B cell (primary cell): Measurements from ENCODE around the gene CACNA1D. TPM values are rescaled to one million over a fixed set of nuclear protein-coding genes. Genes with fewer than 3 reads are reported as not detected.

Source experiments
- ATAC-seq: fragments of 200-7000 bp; cut with Tn5 transposase; one replicate; pipeline ENCODE4 v1.10.0; 2021; ENCODE audit warnings: low read depth, mild to moderate bottlenecking, moderate number of reproducible peaks, moderate library complexity
- CTCF ChIA-PET: fragments of 350-600 bp; sonication (Branson Sonifier 250); formaldehyde crosslinking; loops from one replicate; lab custom pipeline; 2021; ENCODE audit warnings: antibody characterized with exemption, inconsistent platforms; lab: Charles Lee
- POLR2A ChIA-PET: fragments of 350-600 bp; sonication (Branson Sonifier 250); formaldehyde crosslinking; loops from one replicate; lab custom pipeline; 2021; ENCODE audit warnings: antibody characterized with exemption; lab: Charles Lee
- DNase-seq: peaks from one replicate; pipeline ENCODE4 v3.0.0; 2013
- H2AFZ ChIP-seq: 2 replicates; pipeline ENCODE4 v1.6.1; 2012; ENCODE audit warnings: mild to moderate bottlenecking, low read depth, low read length; ENCODE audit not compliant: insufficient read depth, poor library complexity, severe bottlenecking
- H3K27ac ChIP-seq, 2 donors: 1 replicate in 1 of 2; 2 replicates in 1 of 2; pipeline ENCODE4 v1.5.1; 2012 to 2013; ENCODE audit warnings: low read length in 2 of 2, mild to moderate bottlenecking in 2 of 2, moderate library complexity in 1 of 2
- H3K27me3 ChIP-seq, 4 experiments: fragments of 200-600 bp in 1 of 4; sonication (generic) in 1 of 4; replicated peaks in 1 of 4; 1 replicate in 2 of 4; 2 replicates in 2 of 4; pipeline versions ENCODE4 v1.6.1 to v1.7.0; 2013 to 2016; ENCODE audit warnings: low read length in 3 of 4, mild to moderate bottlenecking in 2 of 4, mixed read lengths in 1 of 4, moderate library complexity in 1 of 4; ENCODE audit not compliant: insufficient read depth in 4 of 4, control insufficient read depth in 3 of 4; ENCODE audit errors: control extremely low read depth in 1 of 4
- H3K36me3 ChIP-seq, 2 experiments: replicated peaks in 1 of 2; 1 replicate in 1 of 2; 2 replicates in 1 of 2; pipeline versions ENCODE4 v1.6.1 to v1.7.1; 2013; ENCODE audit warnings: low read length in 1 of 2; ENCODE audit not compliant: insufficient read depth in 2 of 2, control insufficient read depth in 1 of 2; ENCODE audit errors: control extremely low read depth in 1 of 2, extremely low read depth in 1 of 2
- H3K4me1 ChIP-seq, 2 donors: fragments of 200-600 bp in 1 of 2; sonication (generic) in 1 of 2; 1 replicate in 1 of 2; 2 replicates in 1 of 2; pipeline versions ENCODE4 v1.5.1 to v1.6.1; 2013 to 2017; ENCODE audit warnings: low read length in 2 of 2; ENCODE audit not compliant: control insufficient read depth in 2 of 2, insufficient read depth in 2 of 2
- H3K4me2 ChIP-seq: replicated peaks from 2 replicates; pipeline ENCODE3; 2012; ENCODE audit warnings: mild to moderate bottlenecking, low read depth, low read length; ENCODE audit not compliant: poor library complexity, severe bottlenecking
- H3K4me3 ChIP-seq, 5 experiments: fragments of 200-600 bp in 1 of 5; sonication (generic) in 1 of 5; 1 replicate in 3 of 5; 2 replicates in 2 of 5; pipeline versions ENCODE4 v1.5.1 to v1.7.0; 2011 to 2016; ENCODE audit warnings: low read length in 4 of 5, mild to moderate bottlenecking in 4 of 5, low read depth in 2 of 5, control low read depth in 1 of 5, moderate library complexity in 1 of 5; ENCODE audit not compliant: insufficient read depth in 1 of 5; ENCODE audit errors: control extremely low read depth in 1 of 5, extremely low read depth in 1 of 5
- H3K79me2 ChIP-seq: fragments of 200-600 bp; sonication (generic); one replicate; pipeline ENCODE4 v1.6.0; 2016; ENCODE audit warnings: low read length; ENCODE audit not compliant: control insufficient read depth, insufficient read depth
- H3K9ac ChIP-seq: fragments of 200-600 bp; sonication (generic); 2 replicates; pipeline ENCODE4 v1.6.1; 2017; ENCODE audit warnings: mild to moderate bottlenecking, low read length, moderate library complexity
- H3K9me3 ChIP-seq, 3 donors: one replicate each; pipeline versions ENCODE4 v1.6.1 to v1.7.1; 2013; ENCODE audit warnings: low read length in 2 of 3; ENCODE audit not compliant: control insufficient read depth in 2 of 3, insufficient read depth in 1 of 3; ENCODE audit errors: control extremely low read depth in 1 of 3
- H4K20me1 ChIP-seq: 2 replicates; pipeline ENCODE4 v1.6.0; 2012; ENCODE audit warnings: mild to moderate bottlenecking, low read length; ENCODE audit not compliant: insufficient read depth, control insufficient read depth, poor library complexity, severe bottlenecking
- H3K27ac Mint-ChIP-seq: one replicate; pipeline ENCODE4 v1.8.0; 2021; ENCODE audit warnings: mixed read lengths
- H3K27me3 Mint-ChIP-seq: one replicate; pipeline ENCODE4 v1.8.0; 2021; ENCODE audit warnings: mixed read lengths
- H3K4me1 Mint-ChIP-seq: one replicate; pipeline ENCODE4 v1.8.0; 2021; ENCODE audit warnings: mixed read lengths
- H3K4me3 Mint-ChIP-seq: one replicate; pipeline ENCODE4 v1.8.0; 2021; ENCODE audit warnings: mixed read lengths
- H3K9me3 Mint-ChIP-seq: one replicate; pipeline ENCODE4 v1.8.0; 2022; ENCODE audit warnings: mixed read lengths; ENCODE audit not compliant: insufficient read depth
- CTCF ChIP-seq: fragments of 200-600 bp; IDR thresholded peaks from one replicate; pipeline ENCODE4 v1.8.0; 2022; ENCODE audit warnings: antibody characterized with exemption, mild to moderate bottlenecking
- EZH2 ChIP-seq: IDR thresholded peaks from 2 replicates; pipeline ENCODE4 v1.6.1; 2012; ENCODE audit warnings: borderline replicate concordance, low read depth, mild to moderate bottlenecking, moderate library complexity, low read length; ENCODE audit not compliant: insufficient read depth, poor library complexity, severe bottlenecking
- WGBS: methylation state at CpG from one replicate; pipeline ENCODE4 v1.1.5; 2013; ENCODE audit warnings: missing lambda C conversion rate; ENCODE audit not compliant: insufficient coverage; 5-methylcytosine and 5-hydroxymethylcytosine counted together
- intact Hi-C: fragments of 100-400 bp; cut with micrococcal nuclease; formaldehyde crosslinking; loops from one replicate; pipeline ENCODE4 v1.10.0; 2022
- polyA plus RNA-seq: library from polyadenylated mRNA; depleted of rRNA; stranded (reverse); fragments of >200 nt; gene quantifications from 2 replicates; pipeline ENCODE4 v1.2.3, GENCODE V29; 2012
- total RNA-seq, 2 donors: library from RNA; stranded (reverse); fragments of 120-200 nt in 1 of 2; gene quantifications; 1 replicate in 1 of 2; 2 replicates in 1 of 2; pipeline versions ENCODE4 v1.2.3 to v1.2.4, GENCODE V29; 2013 to 2022

CACNA1D gene
- total and polyA plus RNA-seq, 2 donors (not counting 1 experiment from before 2014, with no cell fraction given): 0.06 to 0.07 TPM

GRCh38 chr3:53534216-53534615 lies 39.8 kb downstream of the CACNA1D start:
- DNase-seq (no peak), ATAC-seq (no peak)
- H3K4me1 ChIP-seq: no peaks in the 10 kb centered on the region
- no peak overlapping the region for H3K4me2 ChIP-seq
- no peaks in the 10 kb centered on the region for H3K36me3 ChIP-seq
- POLR2A ChIA-PET: no interaction called here
- no peak overlapping the region for H3K27ac ChIP-seq
- H3K4me3 ChIP-seq: no peak overlapping the region
- H3K27me3 ChIP-seq: peaks cover 0 to 2% (median 0%) of the 10 kb centered on the region in 4 experiments
- H3K27me3 Mint-ChIP-seq: peaks cover 17% of the 10 kb centered on the region
- H3K9me3 Mint-ChIP-seq: no peaks in the 10 kb centered on the region
- H2AFZ ChIP-seq: no peak overlapping the region
- intact Hi-C loops: no loop called here
- H3K9ac ChIP-seq: no peak overlapping the region
- TF ChIP-seq CTCF: no peak
- no peak for TF ChIP-seq EZH2
- H3K9me3 ChIP-seq: no peaks in the 10 kb centered on the region
- no peak overlapping the region for H3K27ac Mint-ChIP-seq
- CTCF ChIA-PET: no interaction called here
- no peak overlapping the region for H3K4me3 Mint-ChIP-seq
- H3K79me2 ChIP-seq: no peaks in the 10 kb centered on the region
- no peaks in the 10 kb centered on the region for H4K20me1 ChIP-seq
- H3K4me1 Mint-ChIP-seq: no peaks in the 10 kb centered on the region
- WGBS: 89% methylated on average over 8 of the region's 9 CpGs

- H3K27me3 ChIP-seq: peaks cover 0 to 3% (median 0%) of the 10 kb centered on the region in 4 experiments
- H2AFZ ChIP-seq: no peak overlapping the region
- no peak for TF ChIP-seq EZH2
- TF ChIP-seq CTCF: no peak
- no peak overlapping the region for H3K4me2 ChIP-seq
- Mint-ChIP-seq H3K9me3 (no peaks in the 10 kb centered on the region), H3K4me1 (no peaks in the 10 kb centered on the region), H3K27me3 (peaks cover 21% of the 10 kb centered on the region), H3K27ac (no peak overlapping the region), H3K4me3 (no peak overlapping the region)
- ATAC-seq (no peak), DNase-seq (no peak)
- no peaks in the 10 kb centered on the region for H3K36me3 ChIP-seq
- H3K4me1 ChIP-seq: no peaks in the 10 kb centered on the region
- no peaks in the 10 kb centered on the region for H3K79me2 ChIP-seq
- H3K9ac ChIP-seq: no peak overlapping the region
- ChIA-PET CTCF (no interaction called here), POLR2A (no interaction called here)
- intact Hi-C loops: no loop called here
- WGBS: 89% methylated on average over 13 of the region's 13 CpGs
- no peaks in the 10 kb centered on the region for H4K20me1 ChIP-seq
- H3K9me3 ChIP-seq: no peaks in the 10 kb centered on the region
- H3K27ac ChIP-seq: no peak overlapping the region
- H3K4me3 ChIP-seq: no peak overlapping the region
These were observed 40.4 kb downstream of the CACNA1D start for GRCh38 chr3:53534676-53535400.
